ENCODE measurements around the gene EEF1G. TPM values are rescaled to one million over a fixed set of nuclear protein-coding genes. Genes with fewer than 3 reads are reported as not detected.

Gene EEF1G
- total and polyA plus RNA-seq, 11 donors = 549 to 1,190 (median 929) TPM

DNA sequence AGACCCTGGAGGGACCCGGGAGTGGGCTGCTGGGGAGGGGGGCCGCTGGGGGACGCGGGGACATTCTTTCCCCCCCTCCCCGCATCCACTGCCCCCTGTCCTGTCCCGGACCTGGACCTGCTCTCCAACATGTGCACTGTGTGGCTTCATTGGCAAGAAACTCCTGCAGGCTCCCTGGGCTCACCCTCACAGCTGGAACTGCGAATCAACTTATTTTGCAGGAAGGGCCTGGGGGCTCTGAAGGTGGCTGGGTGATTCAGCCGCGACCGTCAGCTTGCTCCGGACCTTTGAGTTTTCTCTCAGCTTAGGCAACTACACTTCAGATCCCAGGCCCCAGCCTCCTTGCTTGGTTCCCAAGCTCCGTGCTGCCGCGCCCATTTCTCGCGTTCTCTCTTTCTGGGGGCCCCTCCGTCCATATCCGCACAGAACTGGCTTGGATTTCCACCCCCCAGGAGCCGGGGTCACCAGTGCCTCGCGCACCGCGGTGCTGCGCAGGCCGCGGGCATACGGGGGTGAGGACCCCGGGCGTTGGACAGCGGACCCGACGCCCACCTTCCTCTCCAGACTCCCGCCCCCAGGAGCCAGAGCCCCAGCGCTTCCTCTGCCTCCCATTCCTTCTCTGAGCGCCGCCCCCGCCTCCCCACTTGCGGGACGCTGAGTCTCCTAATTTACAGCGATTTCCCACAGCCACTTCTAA lies 26.6 kb downstream of the EEF1G start:
- H3K36me3 ChIP-seq = no peaks in the 10 kb centered on the region
- TF ChIP-seq, protein P1, sequence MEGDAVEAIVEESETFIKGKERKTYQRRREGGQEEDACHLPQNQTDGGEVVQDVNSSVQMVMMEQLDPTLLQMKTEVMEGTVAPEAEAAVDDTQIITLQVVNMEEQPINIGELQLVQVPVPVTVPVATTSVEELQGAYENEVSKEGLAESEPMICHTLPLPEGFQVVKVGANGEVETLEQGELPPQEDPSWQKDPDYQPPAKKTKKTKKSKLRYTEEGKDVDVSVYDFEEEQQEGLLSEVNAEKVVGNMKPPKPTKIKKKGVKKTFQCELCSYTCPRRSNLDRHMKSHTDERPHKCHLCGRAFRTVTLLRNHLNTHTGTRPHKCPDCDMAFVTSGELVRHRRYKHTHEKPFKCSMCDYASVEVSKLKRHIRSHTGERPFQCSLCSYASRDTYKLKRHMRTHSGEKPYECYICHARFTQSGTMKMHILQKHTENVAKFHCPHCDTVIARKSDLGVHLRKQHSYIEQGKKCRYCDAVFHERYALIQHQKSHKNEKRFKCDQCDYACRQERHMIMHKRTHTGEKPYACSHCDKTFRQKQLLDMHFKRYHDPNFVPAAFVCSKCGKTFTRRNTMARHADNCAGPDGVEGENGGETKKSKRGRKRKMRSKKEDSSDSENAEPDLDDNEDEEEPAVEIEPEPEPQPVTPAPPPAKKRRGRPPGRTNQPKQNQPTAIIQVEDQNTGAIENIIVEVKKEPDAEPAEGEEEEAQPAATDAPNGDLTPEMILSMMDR (IDR thresholded peaks at IDR 0.05) = no peak
- no peak for TF ChIP-seq POLR2A (IDR thresholded peaks at IDR 0.05)
- peak overlapping the region; percentile 94 to 100 (median 99) for H3K27ac ChIP-seq
- WGBS, 4 donors = 1 to 6% (median 3%) methylated on average over 30 to 40 of the region's 40 CpGs
- no peak for ATAC-seq
- no peaks in the 10 kb centered on the region for H3K9me3 ChIP-seq
- H3K27me3 ChIP-seq = no peaks in the 10 kb centered on the region
- peaks cover 14 to 81% (median 62%) of the 10 kb centered on the region in 12 donors for H3K4me1 ChIP-seq
- DNase-seq = peak in 1 of 5 donors; percentile 36
- intact Hi-C loops (cut with DNase I) = loop anchor here in 4 of 10 donors (2.0 to 10.0 kb wide), 4 partner anchors 14 to 152 kb away; no protein-coding TSS in a partner anchor
- H3K4me3 ChIP-seq = peak overlapping the region; percentile 71 to 100 (median 98)

DNA sequence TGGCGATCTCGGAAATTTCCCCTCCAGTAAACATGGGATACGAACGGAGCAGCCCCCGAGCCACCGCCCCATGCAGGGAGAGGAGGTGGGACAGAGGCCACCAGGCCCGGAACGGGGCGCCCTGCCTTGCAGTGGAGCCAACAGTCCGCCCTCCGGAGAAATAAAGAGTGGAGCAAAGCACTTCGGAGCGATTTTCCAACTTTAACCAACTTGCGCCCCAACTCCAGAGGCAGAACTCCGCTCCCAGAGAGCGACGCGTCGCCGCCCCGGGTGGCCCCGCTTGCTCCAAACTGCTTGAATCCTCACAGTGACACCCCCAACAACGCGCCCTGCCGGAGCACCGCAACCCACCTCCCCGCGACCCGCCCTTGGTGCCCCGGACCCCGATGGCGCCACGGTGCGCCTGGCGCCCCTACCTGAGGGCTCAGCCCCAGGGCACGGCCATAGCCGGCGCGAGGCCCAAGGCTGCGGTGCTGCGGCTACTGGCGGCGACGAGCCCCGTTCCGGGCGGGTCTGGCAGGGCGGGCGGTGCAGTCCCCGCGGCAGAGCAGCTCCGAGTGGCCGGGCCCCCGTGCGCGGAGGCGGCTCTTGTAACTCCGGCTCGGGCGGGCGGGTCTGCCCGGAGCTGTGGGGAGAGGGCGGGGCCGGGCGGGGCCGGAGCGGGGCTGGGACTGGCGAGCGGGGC lies 27.3 kb downstream of the EEF1G start, which contains the start of gene AHNAK:
AHNAK (minus strand) TSS at position 563 of the 685 bp plus-strand sequence. CDS start 10,708 bp downstream, outside the sequence.
- ATAC-seq = peak; percentile 35 to 69 (median 52)
- Histone ChIP-seq H3K27me3 (no peaks in the 10 kb centered on the region), H3K27ac (peak within 1 kb of the TSS; percentile 94 to 100 (median 99)), H3K36me3 (no peaks in the 10 kb centered on the region), H3K9me3 (no peaks in the 10 kb centered on the region), H3K4me3 (peak within 1 kb of the TSS; percentile 71 to 100 (median 98)), H3K4me1 (peaks cover 16 to 81% (median 62%) of the 10 kb centered on the region in 12 donors)
- WGBS, 4 donors = 0 to 1% (median 0%) methylated on average over 30 to 69 of the region's 69 CpGs
- intact Hi-C loops (cut with DNase I) = loop anchor here in 4 of 10 donors (2.0 to 10.0 kb wide), 4 partner anchors 14 to 152 kb away; no protein-coding TSS in a partner anchor
- peak in 1 of 2 donors; percentile 96 for TF ChIP-seq POLR2A (IDR thresholded peaks at IDR 0.05)
- TF ChIP-seq, protein P1 (IDR thresholded peaks at IDR 0.05) = no peak
- peak; percentile 89 to 94 (median 90) for DNase-seq

DNA sequence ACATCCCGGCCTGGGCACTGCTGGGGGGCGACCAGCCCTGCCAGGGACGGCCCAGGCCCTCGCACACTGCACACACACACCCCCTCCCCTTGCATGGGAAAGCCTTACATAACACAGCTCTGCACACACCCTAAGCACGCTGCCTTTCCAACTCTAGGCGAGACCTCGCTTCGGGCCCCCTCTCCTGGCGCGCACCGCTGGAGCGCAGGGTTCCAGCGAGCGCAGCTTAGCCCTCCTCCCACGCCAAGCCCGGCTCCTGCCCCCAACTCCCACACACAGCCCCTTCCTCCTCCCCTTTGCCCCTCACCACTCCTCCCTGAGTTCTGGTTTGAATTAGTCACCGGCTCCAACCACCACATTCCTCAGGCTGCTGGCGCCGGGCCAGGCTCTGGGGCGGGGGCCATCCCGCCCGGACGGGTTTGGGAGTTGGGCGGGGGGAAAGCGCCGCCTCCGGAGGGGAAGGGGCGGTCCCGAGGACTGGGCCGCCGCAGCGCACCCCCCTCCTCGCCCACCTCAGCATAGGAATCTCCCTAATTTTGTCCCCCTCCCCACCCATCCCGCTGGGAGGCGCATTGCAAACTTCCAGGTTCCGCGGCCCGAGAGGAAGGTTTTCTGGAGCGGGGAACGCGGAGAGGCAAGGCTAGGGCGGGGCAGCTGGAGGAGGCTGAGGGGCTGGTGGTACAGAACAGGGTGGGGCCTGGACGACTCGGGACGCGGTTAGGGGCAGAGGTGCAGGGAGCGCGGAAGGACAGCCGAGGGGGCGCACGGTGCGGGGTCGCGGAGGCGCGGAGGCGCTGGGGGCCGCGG lies 28.1 kb downstream of the EEF1G start:
- 0 to 1% (median 0%) methylated on average over 41 to 59 of the region's 59 CpGs for WGBS, 4 donors
- H3K27ac ChIP-seq = peak overlapping the region; percentile 94 to 100 (median 99)
- peaks cover 21 to 81% (median 66%) of the 10 kb centered on the region in 12 donors for H3K4me1 ChIP-seq
- no peaks in the 10 kb centered on the region for H3K36me3 ChIP-seq
- H3K4me3 ChIP-seq = peak overlapping the region; percentile 71 to 100 (median 98)
- TF ChIP-seq POLR2A (IDR thresholded peaks at IDR 0.05) = peak in 1 of 2 donors; percentile 51
- TF ChIP-seq, protein P1 (IDR thresholded peaks at IDR 0.05) = peak in 4 of 12 donors; percentile 9 to 18 (median 14)
- DNase-seq = peak; percentile 95 to 98 (median 96)
- no peaks in the 10 kb centered on the region for H3K27me3 ChIP-seq
- peak; percentile 33 to 73 (median 64) for ATAC-seq
- H3K9me3 ChIP-seq = no peaks in the 10 kb centered on the region
- intact Hi-C loops (cut with DNase I) = loop anchor here in 4 of 10 donors (2.0 to 10.0 kb wide), 4 partner anchors 15 to 151 kb away; no protein-coding TSS in a partner anchor
